KMS-11 (cell line): ENCODE measurements around the gene SLC2A13.
"Not testable (repeated sequence)": the region's sequence is repeated elsewhere in the genome, so short reads cannot be mapped to it uniquely, and the experiment has no call there.

Experiments used
- H2AFZ ChIP-seq: fragments of 200-600 bp; sonication (generic); 2 replicates; pipeline ENCODE4 v1.6.1; 2016; ENCODE audit warnings: antibody characterized with exemption, mixed run types, low read depth
- H3K27ac ChIP-seq: fragments of 200-600 bp; sonication (generic); 2 replicates; pipeline ENCODE4 v1.6.1; 2016; ENCODE audit warnings: mild to moderate bottlenecking, mixed run types
- H3K27me3 ChIP-seq: fragments of 200-600 bp; sonication (generic); 2 replicates; pipeline ENCODE4 v1.6.1; 2017; ENCODE audit warnings: mild to moderate bottlenecking, low read depth, mixed run types, moderate library complexity; ENCODE audit not compliant: insufficient read depth
- H3K36me3 ChIP-seq: fragments of 200-600 bp; sonication (generic); 2 replicates; pipeline ENCODE4 v1.6.1; 2017; ENCODE audit warnings: mild to moderate bottlenecking, mixed run types; ENCODE audit not compliant: insufficient read depth
- H3K4me1 ChIP-seq: fragments of 200-600 bp; sonication (generic); 2 replicates; pipeline ENCODE4 v1.6.1; 2016; ENCODE audit warnings: mild to moderate bottlenecking, low read depth, mixed run types; ENCODE audit not compliant: poor library complexity, severe bottlenecking
- H3K4me2 ChIP-seq: fragments of 200-600 bp; sonication (generic); 2 replicates; pipeline ENCODE4 v1.7.0; 2016; ENCODE audit warnings: mild to moderate bottlenecking, mixed run types
- H3K4me3 ChIP-seq: fragments of 200-600 bp; sonication (generic); IDR thresholded peaks from 2 replicates; pipeline ENCODE4 v1.6.1; 2017; ENCODE audit warnings: low read depth, low read length, mixed read lengths; ENCODE audit not compliant: insufficient read depth
- H3K79me2 ChIP-seq: fragments of 200-600 bp; sonication (generic); 2 replicates; pipeline ENCODE4 v1.6.1; 2016; ENCODE audit warnings: low read depth, mixed run types; ENCODE audit not compliant: insufficient read depth
- H3K9ac ChIP-seq: fragments of 200-600 bp; sonication (generic); 2 replicates; pipeline ENCODE4 v1.6.1; 2016; ENCODE audit warnings: mild to moderate bottlenecking, mixed run types
- H4K20me1 ChIP-seq: fragments of 200-600 bp; sonication (generic); 2 replicates; pipeline ENCODE4 v1.6.1; 2016; ENCODE audit warnings: mild to moderate bottlenecking, mixed run types; ENCODE audit not compliant: insufficient read depth
- TF ChIP-seq, protein P1 (sequence below): fragments of 200-600 bp; sonication (generic); conservative IDR thresholded peaks from 2 replicates; pipeline ENCODE4 v1.6.1; 2017; ENCODE audit warnings: low read depth, mild to moderate bottlenecking, antibody characterized with exemption, low read length, moderate library complexity, mixed read lengths

The SLC2A13 gene

DNA sequence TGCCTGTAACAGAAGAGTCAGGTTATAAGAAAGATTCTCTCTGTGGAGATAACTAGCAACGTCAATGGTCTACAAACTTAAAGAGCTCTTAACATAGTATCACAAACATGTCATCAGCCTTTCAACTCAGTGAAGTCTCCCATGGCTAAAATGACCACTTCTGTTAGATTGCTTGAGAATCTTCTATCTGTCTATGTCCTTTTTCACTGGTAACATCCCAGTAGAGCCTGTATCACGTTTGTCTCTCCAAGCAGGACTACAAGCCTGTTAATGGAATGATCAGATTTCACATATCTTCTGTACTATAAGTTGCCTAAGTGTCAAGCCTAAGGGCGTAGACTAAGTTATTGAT is 50.7 kb downstream of the SLC2A13 start:
- Histone ChIP-seq H3K4me1 (no peaks in the 10 kb centered on the region), H3K4me2 (no peak overlapping the region), H3K27ac (no peak overlapping the region), H2AFZ (no peak overlapping the region), H3K27me3 (no peaks in the 10 kb centered on the region), H3K9ac (no peak overlapping the region), H3K36me3 (no peaks in the 10 kb centered on the region), H4K20me1 (no peaks in the 10 kb centered on the region), H3K4me3 (no peak overlapping the region), H3K79me2 (no peaks in the 10 kb centered on the region)
- TF ChIP-seq, protein P1, sequence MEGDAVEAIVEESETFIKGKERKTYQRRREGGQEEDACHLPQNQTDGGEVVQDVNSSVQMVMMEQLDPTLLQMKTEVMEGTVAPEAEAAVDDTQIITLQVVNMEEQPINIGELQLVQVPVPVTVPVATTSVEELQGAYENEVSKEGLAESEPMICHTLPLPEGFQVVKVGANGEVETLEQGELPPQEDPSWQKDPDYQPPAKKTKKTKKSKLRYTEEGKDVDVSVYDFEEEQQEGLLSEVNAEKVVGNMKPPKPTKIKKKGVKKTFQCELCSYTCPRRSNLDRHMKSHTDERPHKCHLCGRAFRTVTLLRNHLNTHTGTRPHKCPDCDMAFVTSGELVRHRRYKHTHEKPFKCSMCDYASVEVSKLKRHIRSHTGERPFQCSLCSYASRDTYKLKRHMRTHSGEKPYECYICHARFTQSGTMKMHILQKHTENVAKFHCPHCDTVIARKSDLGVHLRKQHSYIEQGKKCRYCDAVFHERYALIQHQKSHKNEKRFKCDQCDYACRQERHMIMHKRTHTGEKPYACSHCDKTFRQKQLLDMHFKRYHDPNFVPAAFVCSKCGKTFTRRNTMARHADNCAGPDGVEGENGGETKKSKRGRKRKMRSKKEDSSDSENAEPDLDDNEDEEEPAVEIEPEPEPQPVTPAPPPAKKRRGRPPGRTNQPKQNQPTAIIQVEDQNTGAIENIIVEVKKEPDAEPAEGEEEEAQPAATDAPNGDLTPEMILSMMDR = no peak

DNA sequence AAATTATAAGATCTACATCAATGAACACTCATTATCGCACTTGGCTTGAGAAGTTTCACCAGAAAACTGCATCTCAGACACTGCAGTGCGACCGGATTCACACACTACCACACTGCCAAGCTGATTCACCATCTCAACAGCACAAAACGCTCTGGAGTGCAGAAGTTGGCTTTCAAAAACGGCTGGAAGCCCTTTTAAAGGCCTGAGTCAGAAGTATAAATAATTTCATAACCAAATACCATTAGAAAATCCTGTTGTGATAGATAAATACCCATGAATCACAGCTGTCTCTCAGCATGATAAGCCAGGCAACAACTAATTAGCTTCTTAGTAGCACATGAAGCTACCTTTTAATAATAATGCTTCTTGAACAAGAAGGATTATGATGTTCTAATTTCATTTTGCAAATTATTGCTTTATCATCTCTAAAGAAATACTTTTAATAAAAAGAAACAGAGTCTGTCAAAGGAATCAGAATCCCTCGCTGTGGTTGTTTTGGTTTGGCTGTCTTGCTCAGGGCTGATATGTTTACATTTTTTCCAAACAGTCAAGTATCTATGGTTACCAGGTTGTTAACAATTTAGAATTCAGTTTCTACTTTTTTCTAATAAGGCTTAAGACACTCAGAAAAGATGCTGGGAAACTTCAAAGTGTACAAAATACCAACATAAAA is 51.2 kb downstream of the SLC2A13 start:
- H3K27me3 ChIP-seq = no peaks in the 10 kb centered on the region
- no peaks in the 10 kb centered on the region for H4K20me1 ChIP-seq
- H3K4me1 ChIP-seq = no peaks in the 10 kb centered on the region
- H2AFZ ChIP-seq = no peak overlapping the region
- H3K36me3 ChIP-seq = no peaks in the 10 kb centered on the region
- TF ChIP-seq, protein P1 = no peak
- H3K4me3 ChIP-seq = no peak overlapping the region
- no peak overlapping the region for H3K9ac ChIP-seq
- H3K79me2 ChIP-seq = no peaks in the 10 kb centered on the region
- H3K4me2 ChIP-seq = no peak overlapping the region
- no peak overlapping the region for H3K27ac ChIP-seq

DNA sequence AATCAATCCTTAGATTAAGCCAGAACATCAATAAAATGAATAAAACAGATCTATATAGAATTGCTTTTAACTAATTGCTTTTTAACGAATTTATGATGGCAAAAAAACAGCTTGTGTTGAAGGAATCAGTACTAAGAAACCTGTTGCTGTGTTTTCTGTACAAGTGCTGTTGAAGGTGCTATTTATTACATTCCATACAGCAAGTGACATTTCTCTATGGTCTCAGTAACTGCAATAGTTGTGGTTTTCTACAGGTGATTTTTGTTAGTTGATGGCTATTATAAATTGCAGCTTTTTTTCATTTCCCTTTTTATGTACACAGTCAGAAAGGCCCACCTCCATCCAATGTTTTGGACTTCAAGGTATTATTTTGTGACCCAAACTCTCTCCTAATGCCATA is 56.6 kb downstream of the SLC2A13 start:
- Histone ChIP-seq H2AFZ (no peak overlapping the region), H3K4me2 (no peak overlapping the region)

DNA sequence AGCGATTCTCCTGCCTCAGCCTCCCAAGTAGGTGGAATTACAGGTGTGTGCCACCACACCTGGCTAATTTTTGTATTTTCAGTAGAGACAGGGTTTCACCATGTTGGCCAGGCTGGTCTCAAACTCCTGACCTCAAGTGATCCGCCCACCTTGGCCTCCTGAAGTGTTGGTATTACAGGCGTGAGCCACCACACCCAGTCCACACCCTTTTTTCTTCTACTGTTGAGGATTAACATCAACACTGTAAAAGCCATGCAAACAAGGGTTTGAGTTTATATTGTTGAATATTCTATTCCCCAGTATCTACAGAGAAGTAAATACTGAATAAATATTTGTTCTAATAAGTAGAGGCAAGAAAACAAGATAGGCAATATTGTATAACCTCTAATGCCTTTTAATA is 58.9 kb downstream of the SLC2A13 start:
- H3K79me2 ChIP-seq, H3K4me2 ChIP-seq, H2AFZ ChIP-seq, H3K27ac ChIP-seq, H4K20me1 ChIP-seq, H3K9ac ChIP-seq, H3K36me3 ChIP-seq, H3K27me3 ChIP-seq, H3K4me3 ChIP-seq, H3K4me1 ChIP-seq: not testable (repeated sequence)

More for the DNA sequence above, 56.6 kb downstream of the SLC2A13 start:
- Histone ChIP-seq H3K79me2 (no peaks in the 10 kb centered on the region), H3K27ac (no peak overlapping the region), H3K4me1 (no peaks in the 10 kb centered on the region), H3K4me3 (no peak overlapping the region), H4K20me1 (no peaks in the 10 kb centered on the region), H3K27me3 (no peaks in the 10 kb centered on the region), H3K9ac (no peak overlapping the region), H3K36me3 (no peaks in the 10 kb centered on the region)
- TF ChIP-seq, protein P1 = no peak

DNA sequence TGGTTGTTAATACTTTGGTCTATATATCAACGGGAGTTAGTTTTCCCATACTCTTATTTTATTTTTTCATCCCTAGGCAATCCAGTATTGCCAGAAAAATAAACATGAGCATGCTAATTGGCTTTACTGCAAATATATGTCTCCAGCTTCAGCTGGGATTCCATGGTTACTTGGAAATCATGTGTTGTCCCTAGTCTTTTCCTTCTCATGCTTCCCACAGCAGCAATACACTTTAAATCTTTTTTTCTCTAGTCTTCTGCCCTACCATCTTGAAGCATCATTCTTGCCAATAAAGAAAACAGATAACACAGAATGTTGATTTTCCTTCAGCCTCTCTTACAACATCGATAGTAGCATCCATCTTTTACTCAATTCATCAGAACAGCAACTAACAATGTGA is 60.2 kb downstream of the SLC2A13 start:
- H3K4me1 ChIP-seq = no peaks in the 10 kb centered on the region
- H4K20me1 ChIP-seq = no peaks in the 10 kb centered on the region
- no peak overlapping the region for H2AFZ ChIP-seq
- H3K4me2 ChIP-seq = no peak overlapping the region
- H3K4me3 ChIP-seq = no peak overlapping the region
- no peak overlapping the region for H3K9ac ChIP-seq
- TF ChIP-seq, protein P1 = no peak
- no peak overlapping the region for H3K27ac ChIP-seq
- no peaks in the 10 kb centered on the region for H3K27me3 ChIP-seq
- no peaks in the 10 kb centered on the region for H3K79me2 ChIP-seq
- no peaks in the 10 kb centered on the region for H3K36me3 ChIP-seq
